GM18511 (cell line): ENCODE measurements around the gene CYB561.

Source experiments
- ATAC-seq: cut with Tn5 transposase; IDR thresholded peaks from one replicate; pipeline ENCODE4 v1.9.1; 2021; ENCODE audit warnings: mild to moderate bottlenecking, moderate library complexity; ENCODE audit not compliant: unreplicated experiment

Gene CYB561

GRCh38 chr17:63418540-63418939 is 27.6 kb downstream of the CYB561 start:
- no peak for ATAC-seq

GRCh38 chr17:63414222-63414621 is 31.9 kb downstream of the CYB561 start:
- ATAC-seq: no peak

GRCh38 chr17:63413128-63413527 is 33.0 kb downstream of the CYB561 start:
- no peak for ATAC-seq

- no peak for ATAC-seq
Measured at GRCh38 chr17:63412234-63412633, 33.9 kb downstream of the CYB561 start.

- no peak for ATAC-seq
Measured at GRCh38 chr17:63407741-63408330, 38.3 kb downstream of the CYB561 start.

- ATAC-seq: peak; percentile 77
Measured at GRCh38 chr17:63406689-63407330, 39.3 kb downstream of the CYB561 start.

- ATAC-seq: no peak
Measured at GRCh38 chr17:63405741-63406261, 40.3 kb downstream of the CYB561 start.

- ATAC-seq: no peak
Measured at GRCh38 chr17:63405020-63405419, 41.1 kb downstream of the CYB561 start.

GRCh38 chr17:63402431-63403212 is 43.5 kb downstream of the CYB561 start:
- no peak for ATAC-seq

GRCh38 chr17:63399856-63400255 is 46.2 kb downstream of the CYB561 start:
- ATAC-seq: no peak

- no peak for ATAC-seq
Measured at GRCh38 chr17:63399316-63399715, 46.8 kb downstream of the CYB561 start.

GRCh38 chr17:63398680-63399079 is 47.4 kb downstream of the CYB561 start:
- no peak for ATAC-seq

GRCh38 chr17:63395075-63395805 is 50.9 kb downstream of the CYB561 start:
- ATAC-seq: no peak

- no peak for ATAC-seq
Measured at GRCh38 chr17:63390090-63390489, 56.0 kb downstream of the CYB561 start.

- ATAC-seq: no peak
Measured at GRCh38 chr17:63387656-63388340, 58.3 kb downstream of the CYB561 start.

GRCh38 chr17:63382826-63383225 is 63.3 kb downstream of the CYB561 start:
- no peak for ATAC-seq
